ENCODE data around the gene PIK3C3.
"Not testable (repeated sequence)": the region's sequence is repeated elsewhere in the genome, so short reads cannot be mapped to it uniquely, and the experiment has no call there.

Gene PIK3C3

GRCh38 chr18:42025974-42026625 lies 71.1 kb downstream of the PIK3C3 start:
- no peak for DNase-seq

GRCh38 chr18:42028247-42028832 lies 73.3 kb downstream of the PIK3C3 start:
- peak; percentile 33 for DNase-seq

- no peak for DNase-seq
These were observed 74.1 kb downstream of the PIK3C3 start for GRCh38 chr18:42029092-42029491.

GRCh38 chr18:42030586-42031182 lies 75.7 kb downstream of the PIK3C3 start:
- DNase-seq = no peak

GRCh38 chr18:42032447-42032846 lies 77.4 kb downstream of the PIK3C3 start:
- no peak for DNase-seq

- DNase-seq = no peak
These were observed 78.2 kb downstream of the PIK3C3 start for GRCh38 chr18:42033137-42033810.

- no peak for DNase-seq
These were observed 83.9 kb downstream of the PIK3C3 start for GRCh38 chr18:42038936-42039335.

GRCh38 chr18:42039396-42039795 lies 84.4 kb downstream of the PIK3C3 start:
- no peak for DNase-seq

- no peak for DNase-seq
These were observed 86.8 kb downstream of the PIK3C3 start for GRCh38 chr18:42041793-42042192.

- DNase-seq = no peak
These were observed 90.3 kb downstream of the PIK3C3 start for GRCh38 chr18:42045346-42045745.

- no peak for DNase-seq
These were observed 92.7 kb downstream of the PIK3C3 start for GRCh38 chr18:42047721-42048120.

- no peak for DNase-seq
These were observed 93.1 kb downstream of the PIK3C3 start for GRCh38 chr18:42048158-42048557.

GRCh38 chr18:42049536-42049935 lies 94.5 kb downstream of the PIK3C3 start:
- DNase-seq = not testable (repeated sequence)

- DNase-seq = no peak
These were observed 96.4 kb downstream of the PIK3C3 start for GRCh38 chr18:42051411-42051810.

- peak; percentile 15 for DNase-seq
These were observed 97.2 kb downstream of the PIK3C3 start for GRCh38 chr18:42052122-42052708.

- peak; percentile 43 for DNase-seq
These were observed 98.3 kb downstream of the PIK3C3 start for GRCh38 chr18:42053188-42053781.

GRCh38 chr18:42064109-42064508 lies 109.1 kb downstream of the PIK3C3 start:
- no peak for DNase-seq

GRCh38 chr18:42067518-42067917 lies 112.5 kb downstream of the PIK3C3 start:
- DNase-seq = no peak

- no peak for DNase-seq
These were observed 113.0 kb downstream of the PIK3C3 start for GRCh38 chr18:42068030-42068429.

GRCh38 chr18:42069036-42069435 lies 114.0 kb downstream of the PIK3C3 start:
- DNase-seq = no peak

GRCh38 chr18:42072407-42072806 lies 117.4 kb downstream of the PIK3C3 start:
- DNase-seq = no peak

- no peak for DNase-seq
These were observed 119.7 kb downstream of the PIK3C3 start for GRCh38 chr18:42074704-42075103.

- DNase-seq = no peak
These were observed 123.7 kb downstream of the PIK3C3 start for GRCh38 chr18:42078711-42079110.

Measured in retina (tissue), 1 donor.